ENCODE data around the gene ANKRD23.

ANKRD23 gene

DNA sequence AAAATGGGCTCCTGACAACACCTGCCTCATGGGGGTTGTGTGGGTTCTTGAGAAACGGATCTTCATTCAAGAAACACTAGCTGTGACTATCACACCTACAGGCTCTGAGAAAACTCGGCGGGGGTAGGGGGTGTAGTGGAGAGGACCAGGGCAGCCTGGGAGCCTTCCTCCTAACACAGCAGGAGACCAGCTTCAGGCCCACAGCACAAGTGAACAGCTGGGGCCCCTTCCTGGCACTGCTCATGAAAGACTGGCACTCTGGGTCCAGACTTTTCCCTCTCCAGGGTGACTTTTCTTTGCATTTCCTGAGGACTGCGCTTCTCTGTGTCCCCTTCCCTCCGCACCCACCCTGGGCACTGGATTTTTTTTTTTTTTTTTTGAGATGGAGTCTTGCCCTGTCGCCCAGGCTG lies 33.2 kb upstream of the ANKRD23 start:
- DNase-seq, result no peak

DNA sequence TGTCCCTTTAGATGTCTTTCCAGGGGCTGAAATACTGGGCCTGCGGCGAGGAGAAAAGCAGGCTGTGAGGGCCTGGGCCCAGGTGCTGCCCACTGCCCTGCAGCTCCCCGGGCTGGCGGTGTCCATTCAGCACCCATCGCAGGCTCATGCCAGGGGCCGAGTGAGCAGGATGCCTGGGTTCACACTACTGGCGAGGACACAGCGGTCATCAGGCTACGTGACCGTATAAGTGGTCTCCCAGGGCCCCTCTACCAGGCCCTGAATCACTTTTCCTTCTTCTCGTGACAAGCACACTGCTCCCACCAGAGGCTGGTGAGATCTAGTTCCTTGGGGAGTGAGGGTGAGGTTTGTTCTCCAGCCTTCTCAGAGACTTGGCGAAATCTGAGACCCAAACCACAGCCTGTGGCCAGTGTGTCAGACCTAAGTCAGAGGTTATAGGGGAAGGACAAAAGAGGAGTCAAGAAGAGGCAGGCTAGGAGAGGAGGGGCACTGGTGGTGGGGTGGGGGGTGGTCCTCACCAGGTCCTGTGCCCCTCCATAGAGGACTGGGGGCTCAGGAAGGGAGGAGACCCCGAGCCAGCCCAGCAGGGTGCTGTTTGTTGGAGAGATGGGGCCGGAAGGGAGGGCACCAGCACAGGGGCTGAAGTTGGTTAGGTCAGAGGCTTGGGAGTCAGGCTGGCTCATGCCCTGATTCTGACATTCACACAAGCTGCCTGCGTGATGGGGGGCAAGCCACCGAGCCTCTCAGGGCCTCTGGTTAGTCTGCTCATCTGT lies 32.6 kb upstream of the ANKRD23 start:
- no peak for DNase-seq

DNA sequence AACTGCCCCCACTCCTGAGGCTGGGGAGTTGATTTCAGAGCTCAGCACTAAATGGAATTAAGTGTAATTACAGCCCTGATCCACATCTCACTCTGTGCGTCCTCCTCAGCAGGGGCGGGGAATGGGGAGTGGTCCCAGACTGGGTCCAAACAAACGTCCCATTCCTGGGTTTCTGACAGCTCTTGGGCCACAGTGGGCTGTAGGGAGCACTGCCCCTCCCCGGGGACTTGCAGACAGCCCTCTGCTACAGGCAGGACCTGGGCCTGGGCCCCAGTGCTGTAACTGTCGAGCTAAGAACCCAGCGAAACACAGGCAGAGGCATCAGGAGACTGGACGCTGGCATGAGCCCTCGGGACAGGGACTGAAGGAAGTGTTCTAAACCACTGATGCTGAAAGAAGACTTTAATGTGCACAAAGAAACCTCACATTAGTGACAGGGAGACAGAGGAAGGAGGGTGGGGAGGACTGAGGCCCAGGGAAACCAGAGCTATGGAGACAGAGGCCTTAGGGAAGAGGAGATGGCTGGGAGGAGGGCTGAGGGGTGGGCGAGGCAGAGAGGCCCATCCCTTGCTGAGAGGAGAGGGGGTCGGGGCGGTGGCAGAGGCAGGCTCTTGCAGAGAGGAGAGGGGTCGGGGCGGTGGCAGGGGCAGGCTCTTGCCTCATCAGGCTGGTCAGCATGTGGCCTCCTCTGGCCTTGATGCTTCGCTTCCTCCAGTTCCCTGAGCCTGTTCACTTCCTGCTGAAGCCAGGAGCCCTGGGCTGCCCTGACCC lies 31.9 kb upstream of the ANKRD23 start:
- DNase-seq, result no peak

DNA sequence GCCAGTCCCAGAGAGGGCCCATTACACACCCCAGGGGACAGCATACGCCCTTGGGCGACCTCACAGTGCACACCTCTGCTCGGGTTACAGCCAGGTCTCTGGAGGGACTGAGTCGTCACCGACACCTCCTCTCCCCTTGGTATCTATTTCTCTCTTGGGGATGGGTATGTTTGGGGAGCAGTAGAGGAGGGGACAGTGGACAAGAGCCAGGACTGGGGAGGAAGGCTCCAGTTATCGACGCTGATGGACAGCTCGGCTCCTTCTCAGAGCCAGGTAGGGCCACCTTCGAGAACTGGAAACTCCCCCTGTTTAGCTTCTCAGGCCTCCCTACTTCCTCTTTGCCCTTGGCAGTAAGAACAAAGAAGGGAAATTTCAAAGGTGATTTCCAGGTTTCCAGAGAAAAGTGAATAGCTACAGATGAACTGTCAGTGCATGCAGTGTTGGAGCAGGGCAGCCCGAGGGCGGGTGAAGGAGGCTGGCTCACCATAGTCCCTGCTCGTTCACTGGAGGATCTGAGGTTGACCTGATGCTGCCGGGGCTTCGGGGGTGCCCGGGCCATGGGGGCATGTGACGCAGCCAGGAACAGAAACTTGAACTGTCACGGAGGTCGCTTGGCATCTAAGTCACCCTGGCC lies 30.5 kb upstream of the ANKRD23 start:
- DNase-seq, result no peak

DNA sequence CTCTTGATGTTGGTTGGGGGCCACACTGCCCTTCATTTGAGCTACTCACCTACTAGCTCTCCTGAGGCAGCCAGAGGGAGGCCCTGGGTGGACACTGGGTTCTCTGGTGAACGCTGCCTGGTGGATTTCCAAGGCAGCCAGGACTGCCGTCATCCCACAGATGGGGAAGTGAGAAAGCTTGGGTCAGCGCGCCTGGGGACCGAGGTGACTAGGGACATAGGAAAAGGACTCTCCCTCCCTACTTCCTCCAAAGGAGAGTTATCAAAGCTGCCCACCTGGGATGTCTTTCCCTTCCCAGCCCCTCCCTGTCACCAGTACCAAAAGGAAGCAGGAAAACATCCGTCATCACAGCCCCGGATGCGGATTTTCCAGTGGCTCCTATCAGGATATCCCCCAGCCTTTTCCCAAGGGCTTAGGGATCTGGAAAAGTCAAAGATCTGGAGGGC lies 29.9 kb upstream of the ANKRD23 start:
- DNase-seq, result no peak

DNA sequence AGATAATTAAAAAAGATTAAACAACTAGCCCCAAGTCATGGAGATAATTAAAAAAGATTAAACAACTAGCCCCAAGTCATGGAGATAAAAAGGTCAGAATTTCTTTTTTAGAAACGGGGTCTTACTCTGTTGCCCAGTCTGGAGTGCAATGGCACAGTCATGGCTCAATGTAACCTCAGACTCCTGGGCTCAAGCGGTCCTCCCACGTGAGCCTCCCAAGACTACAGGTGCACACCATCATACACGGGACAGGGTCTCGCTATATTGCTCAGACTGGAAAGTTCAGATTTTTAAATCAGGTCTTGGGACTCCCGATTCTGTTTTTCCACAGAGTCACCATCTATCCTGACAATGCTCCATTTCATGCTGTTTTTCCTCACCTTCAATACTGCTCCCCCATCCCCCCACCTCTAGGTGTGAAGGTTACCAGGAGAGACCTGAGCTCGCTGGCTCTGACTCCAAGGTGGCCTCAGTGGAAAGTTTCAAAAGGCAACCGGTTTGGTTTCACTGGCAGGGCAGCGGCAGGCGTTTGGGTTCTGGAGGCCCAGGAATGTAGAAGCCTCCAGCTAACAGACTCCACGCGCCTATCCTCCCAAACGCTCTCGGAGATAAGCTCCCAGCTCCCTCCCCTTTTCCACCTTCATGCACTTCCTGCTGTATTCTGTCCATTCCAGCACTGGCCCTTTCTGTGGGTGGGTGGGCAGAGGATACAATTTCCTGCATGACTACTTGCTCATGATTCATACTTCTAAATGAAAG lies 28.9 kb upstream of the ANKRD23 start:
- no peak for DNase-seq

DNA sequence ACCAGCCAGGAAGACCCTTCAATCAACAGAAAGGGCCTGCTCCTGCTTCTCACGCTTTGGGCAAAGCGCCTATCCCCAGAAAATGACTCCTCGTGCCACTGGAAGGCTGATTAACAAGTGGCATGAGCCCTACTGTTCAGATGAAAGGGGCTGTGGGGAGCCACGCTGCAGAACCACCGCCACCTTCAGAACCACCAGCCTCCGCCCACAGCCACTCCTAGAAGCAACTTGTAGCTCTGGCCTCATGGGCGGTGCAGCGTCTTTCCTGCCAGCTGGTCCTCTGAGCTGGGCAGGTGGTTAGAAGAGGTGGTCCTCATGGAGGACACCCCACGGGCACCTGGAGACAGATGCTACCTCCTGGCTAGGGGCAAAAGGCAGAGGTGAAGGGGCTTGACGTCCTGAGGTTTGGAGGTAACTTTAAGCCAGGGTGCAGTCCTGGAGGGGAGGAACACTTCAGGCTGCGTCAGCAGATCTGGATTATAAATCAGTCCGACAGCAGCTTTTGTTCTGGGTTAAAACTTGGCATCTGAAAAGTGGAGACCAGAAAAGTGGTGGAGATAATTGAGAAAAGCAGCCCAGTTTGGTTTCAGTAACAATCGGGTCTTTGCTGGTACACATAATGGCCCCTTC lies 26.9 kb upstream of the ANKRD23 start:
- peak; percentile 48 for DNase-seq

DNA sequence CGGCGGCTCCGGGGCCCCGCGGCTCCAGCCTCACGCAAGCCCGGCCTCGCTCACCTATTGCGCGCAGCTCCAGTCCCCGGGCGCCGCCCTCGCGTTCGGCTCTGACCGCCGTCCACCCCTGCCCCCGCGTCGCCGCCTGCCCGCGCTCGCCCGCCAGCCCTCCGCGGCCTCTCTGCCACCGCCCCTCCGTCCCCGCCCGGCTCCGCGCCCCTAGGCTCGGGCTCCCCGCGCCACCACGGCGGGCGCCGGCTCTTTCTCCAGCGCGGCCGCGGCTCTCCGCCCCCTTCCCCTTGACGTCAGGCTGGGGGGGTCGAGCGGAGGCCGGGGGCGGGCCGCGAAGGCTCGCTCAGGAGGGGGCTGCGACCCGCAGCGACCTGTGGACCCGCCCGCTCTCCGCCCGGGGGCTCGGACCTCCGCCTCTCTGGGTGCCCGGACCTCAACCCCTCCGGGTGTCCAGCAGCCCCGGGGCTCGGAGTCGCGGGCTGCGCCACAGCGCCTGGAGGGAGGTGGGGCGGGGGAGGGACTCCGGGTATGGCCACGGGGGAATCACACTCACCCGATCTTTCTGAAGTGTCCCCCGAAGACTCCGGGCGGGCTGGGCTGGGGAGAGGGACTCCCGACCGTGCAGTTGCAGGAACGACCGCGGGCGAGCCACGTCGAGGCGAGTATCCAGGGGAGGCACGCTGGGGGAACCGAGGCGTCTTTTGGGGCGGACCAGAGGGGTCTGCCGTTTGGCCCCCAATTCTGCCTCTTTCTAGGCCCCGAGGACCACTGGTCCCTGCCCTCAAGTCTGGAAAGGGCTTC lies 26.2 kb upstream of the ANKRD23 start, which contains the start of gene SEMA4C:
SEMA4C (minus strand) TSS at position 259 of the 804 bp plus-strand sequence. CDS start 2,194 bp downstream, outside the sequence.
- DNase-seq, result no peak

DNA sequence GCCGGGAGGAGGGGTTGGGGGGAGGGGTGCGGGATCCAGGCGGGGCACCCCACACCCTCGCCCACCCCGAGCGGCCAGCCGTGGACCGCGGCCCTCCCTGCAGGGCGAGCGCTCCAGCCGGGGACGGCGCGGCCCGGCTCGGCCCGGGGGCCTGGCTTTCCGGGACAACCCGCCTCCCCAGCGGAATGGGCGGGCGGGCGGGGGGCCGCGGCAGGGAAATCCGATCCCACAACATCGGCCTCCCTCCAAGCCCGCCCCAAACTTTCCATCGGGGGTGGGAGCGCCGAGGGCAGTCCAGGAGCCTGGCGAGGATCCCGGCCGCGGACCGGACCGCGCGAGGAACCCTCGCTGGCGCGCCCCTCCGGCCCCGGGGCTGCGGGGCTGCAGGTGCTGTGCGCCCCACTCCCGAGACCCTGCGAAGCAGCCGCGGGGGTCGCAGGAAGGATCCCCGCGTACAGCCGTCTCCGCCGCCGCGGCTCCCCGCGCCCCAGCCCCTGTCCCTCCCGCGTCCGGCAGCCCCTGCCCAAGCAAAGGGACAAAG lies 25.5 kb upstream of the ANKRD23 start:
- no peak for DNase-seq

DNA sequence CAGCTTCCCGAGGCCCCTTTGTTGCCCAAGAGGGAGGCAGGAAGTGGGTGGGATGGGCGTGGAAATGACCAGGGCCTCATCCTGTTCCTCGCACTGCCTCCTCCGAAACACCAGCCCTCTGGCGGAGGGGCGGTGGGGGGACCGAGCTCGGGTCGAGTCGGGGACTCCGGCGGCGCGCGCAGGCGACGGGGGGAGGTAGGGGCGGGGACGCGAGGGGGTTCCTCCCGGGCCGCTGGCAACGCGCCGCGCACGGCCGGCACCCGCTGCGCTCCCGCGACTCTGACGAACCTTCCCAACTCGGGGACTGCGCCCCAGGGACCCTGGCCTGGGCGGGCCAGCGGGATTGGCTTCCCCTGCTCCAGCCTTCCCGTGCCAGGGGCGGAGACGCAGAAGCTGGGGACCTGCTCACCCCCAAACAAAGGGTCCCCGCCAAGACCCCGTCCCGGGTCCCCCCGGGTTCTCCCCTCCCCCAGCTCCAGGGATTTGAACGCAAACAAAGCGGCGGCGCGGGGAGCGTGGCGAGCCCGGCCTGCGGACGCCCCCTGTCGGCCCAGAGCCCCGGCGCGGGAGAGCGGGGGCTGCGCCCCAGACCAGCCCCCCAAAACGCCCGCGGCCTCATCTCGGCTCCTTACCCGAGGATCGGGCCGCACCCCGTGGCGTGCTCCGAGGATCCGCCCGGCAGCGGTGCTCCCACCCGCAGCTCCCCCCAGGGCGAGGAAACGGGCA lies 24.9 kb upstream of the ANKRD23 start:
- DNase-seq, result no peak

DNA sequence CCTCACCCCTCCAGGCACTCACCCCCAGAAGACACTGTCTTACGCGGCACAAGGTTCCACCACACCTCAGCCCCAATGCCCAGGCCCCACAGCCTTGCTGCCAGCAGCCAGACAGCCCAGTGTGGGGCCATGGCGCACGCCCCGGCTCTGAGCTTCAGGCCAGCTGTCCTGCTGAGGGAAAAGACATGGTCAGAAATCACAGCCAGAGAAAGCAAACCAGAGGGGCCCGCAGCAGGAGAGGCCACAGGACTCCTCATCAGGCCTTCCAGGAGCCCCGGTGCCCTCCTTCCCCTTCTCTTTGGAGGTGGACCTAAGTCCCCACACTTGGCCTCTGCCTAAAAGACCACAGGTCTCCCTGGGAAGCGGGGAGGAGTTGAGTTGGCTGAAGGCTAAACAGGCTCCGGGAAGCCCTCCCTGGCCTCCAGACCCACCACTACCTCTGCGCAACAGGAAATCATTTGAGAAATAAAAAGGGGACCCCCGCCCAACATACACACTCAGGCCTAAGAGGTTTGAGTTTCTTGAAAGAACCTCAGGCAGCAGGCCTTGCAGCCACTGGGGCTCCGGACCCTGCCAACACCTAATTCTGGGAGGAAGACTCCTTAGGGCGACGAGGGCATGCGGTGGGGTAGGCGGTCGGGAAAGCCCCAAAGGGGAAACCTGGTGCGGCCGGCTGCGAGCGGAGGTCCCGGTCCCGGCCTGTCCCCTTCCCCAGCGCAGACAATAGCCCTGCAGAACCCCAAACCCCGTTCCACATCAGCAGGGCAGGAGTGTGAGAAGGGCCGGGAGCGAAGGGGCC lies 24.1 kb upstream of the ANKRD23 start:
- no peak for DNase-seq

DNA sequence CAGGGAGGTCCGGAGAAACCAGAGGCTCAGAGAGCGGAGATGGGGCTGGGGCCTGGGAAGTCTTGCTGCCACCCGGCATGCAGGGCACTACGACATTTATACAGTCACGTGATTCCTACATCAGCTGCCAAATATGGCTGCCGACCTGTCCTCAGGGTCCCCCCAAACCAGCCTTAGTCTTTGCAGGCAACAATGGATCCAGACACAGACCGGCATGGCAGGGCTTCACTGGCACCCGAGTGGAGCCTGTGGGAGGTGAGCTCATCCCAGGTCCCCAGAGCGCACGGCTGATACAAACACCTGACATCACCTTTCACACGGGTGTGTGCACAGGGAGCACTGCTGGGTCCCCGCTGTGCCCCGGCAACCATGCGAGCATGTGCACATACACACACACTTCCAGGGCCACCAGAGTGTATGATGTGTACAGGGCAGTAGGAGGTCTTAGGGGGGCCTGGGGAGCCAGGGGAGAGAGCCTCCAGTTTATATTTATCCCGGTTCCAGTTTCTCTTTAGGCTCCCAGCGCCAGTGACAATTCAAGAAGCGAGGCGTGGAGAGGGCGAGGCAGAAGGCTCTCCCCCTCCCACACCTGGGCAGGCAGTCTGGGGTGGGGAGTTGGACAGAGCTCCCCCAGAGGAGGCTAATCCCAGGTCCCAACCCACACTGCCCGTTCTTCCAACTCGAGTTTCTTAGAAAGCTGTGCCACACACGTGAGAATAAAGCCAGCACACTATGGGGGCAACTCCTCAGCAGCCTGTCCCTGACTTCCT lies 23.4 kb upstream of the ANKRD23 start:
- DNase-seq, result no peak

DNA sequence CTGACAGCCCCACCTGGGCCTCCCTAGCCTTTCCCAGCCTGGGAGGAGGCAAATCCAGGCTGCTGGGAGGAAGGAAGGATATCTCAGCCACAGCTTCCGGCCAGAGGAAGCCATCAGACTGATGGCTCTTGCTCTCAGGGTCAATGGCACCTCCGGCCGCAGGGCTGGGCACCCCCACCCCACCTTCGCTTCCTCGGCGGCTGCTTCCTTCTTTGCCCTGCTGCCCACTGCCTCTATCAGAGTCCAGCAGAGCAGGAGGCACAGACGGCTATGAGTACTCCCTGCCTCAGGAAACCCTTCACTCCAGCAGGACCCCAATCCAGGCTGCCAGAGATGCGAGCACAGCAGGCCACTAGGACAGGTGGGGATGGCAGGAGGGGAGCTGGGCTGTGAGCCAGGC lies 22.8 kb upstream of the ANKRD23 start:
- no peak for DNase-seq

DNA sequence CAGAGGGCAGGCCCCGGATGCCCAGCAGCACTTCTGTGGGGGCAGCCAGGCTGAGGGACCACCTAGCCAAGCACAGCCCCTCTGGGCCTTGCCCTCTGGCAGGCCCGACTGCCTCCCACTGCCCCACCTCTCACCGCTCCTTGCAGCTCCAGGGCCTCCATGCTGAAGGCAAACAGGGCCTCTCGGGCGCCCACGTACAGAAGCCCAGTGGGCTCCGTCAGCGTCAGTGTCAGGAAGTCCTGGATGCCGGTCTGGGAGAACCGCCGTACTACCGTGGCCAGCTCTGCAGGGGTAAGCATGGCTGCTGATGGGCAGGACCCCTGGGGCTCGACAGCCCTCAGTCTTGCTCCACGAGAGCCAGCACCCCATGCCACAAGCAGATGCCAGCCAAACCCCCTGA lies 22.3 kb upstream of the ANKRD23 start:
- no peak for DNase-seq

DNA sequence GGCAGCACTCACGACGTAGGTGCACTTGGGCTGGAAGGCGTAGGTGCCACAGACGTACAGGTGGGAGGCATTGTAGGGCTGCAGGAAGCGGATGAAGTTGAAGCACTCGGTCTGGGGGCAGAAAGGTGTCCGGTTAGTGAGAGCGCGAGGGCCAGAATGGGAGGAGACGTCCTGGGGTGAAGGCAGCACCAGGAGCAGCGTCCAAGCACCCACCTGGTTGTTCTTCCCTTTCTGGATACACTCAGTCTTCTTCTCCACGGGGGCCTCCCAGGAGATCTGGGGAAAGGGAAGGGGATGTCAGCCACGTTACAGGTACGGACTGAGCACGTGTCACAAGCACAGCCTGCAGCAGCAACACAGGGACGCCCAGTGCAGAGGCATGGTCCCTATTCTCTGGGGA lies 21.8 kb upstream of the ANKRD23 start:
- no peak for DNase-seq

DNA sequence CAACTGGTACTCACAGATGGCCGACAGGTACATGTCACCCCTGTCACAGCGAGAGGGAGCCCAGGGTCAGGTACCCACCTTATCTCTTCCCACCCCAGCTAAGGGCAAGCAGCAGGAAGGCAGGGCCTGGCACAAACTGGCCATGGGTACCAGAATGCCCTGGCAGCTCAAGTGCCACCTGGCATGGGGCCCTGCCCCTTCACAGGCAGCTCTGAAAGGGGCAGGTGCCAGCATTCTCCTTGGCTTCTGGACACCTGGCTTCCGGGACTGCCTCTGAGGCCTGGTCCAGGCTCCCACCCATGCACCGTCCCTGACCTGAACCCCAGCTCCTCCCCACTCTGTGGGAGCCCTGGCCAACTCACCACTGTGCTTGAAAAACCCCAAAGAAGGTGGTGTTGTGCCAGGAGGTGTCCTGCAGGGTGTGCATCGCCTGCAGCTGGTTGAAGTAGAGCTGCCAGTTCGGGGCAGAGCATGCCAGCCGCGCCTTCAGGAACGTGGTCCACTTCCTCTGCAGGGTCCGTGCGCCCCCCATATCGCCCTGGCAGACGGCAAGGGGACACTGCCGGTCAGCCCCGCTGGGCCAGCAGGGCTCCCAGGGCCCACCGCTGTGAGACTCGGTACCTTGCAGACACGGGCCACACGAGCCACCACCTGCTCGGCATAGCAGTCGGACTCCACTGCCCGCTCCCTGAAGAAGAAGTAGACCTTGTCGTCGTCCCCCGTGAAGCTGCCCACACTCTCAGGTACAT lies 20.7 kb upstream of the ANKRD23 start:
- DNase-seq, result no peak

DNA sequence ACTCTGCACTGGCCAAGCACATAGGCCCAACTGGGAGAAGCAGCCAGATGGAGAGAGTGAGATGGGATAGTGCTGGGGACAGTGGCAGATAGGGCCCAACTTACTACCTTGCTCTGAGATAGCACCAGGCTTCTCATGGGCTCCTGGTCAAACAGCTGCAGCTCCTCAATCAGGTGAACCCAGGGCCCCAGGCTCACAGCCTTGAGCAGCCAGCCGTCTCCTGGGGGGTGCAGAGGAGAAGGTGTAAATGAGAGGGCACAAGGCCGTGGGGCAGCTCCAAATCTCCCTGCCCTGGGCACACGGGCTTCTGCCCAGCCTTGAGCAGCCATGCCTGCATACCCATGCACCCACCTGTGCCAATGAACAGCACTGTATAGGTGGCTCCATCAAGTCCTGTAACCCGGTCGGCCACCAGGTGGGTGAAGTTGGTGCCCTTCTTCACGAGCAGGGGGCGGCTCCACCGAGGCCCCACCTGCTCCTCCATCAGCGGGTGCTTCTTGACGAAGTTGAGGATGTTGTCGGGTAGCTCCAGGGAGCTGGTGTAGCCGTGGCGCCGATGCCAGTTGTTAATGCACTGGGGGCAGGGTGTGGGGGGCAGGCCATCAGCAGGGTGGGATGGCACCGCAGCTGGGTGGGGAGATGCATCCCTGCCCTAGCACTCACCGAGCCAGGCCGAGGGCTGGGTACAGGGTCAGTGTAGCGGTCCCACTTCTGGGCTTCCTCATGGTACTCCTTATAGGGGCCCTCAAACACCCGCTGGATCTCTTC lies 19.9 kb upstream of the ANKRD23 start:
- DNase-seq, result no peak
